ENCODE results near the gene ST6GALNAC4. TPM values are rescaled to one million over a fixed set of nuclear protein-coding genes. Genes with fewer than 3 reads are reported as not detected.

The ST6GALNAC4 gene
- 10 to 100 TPM; 18.8 to 24.7 TPM for total RNA-seq
- polyA plus RNA-seq (ENCODE audit: insufficient read depth, low read depth, low replicate concordance): 10.3 TPM
- long read RNA-seq, donor 1, partial matches to known transcripts: 0 of 6 reads
- long read RNA-seq, donor 1, other reads (novel, unspliced or antisense): 0 of 6 reads
- long read RNA-seq, donor 2, partial matches to known transcripts: 0 of 6 reads
- long read RNA-seq, donor 2, other reads (novel, unspliced or antisense): 0 of 6 reads

- no peaks in the 10 kb centered on the region for H3K27me3 ChIP-seq
- peaks cover 17% of the 10 kb centered on the region for H3K4me1 ChIP-seq
- peak within 1 kb of the TSS; percentile 47 to 56 for H3K4me3 ChIP-seq
- peak within 1 kb of the TSS; percentile 23 to 69 for H3K27ac ChIP-seq
- intact Hi-C loops (cut with DNase I; ENCODE audit: low total_unique reads): loop anchor here (5.0 kb wide), 1 partner anchor 180 kb away; the partner anchor contains the start of gene TOR2A
- no peaks in the 10 kb centered on the region for H3K9me3 ChIP-seq
- DNase-seq: peak; percentile 96
- H3K36me3 ChIP-seq (ENCODE audit: low read depth, missing control alignments): no peaks in the 10 kb centered on the region
- 1 to 2% methylated on average over 9 to 24 of the region's 71 CpGs for WGBS, 2 donors
- TF ChIP-seq POLR2A (IDR thresholded peaks at IDR 0.05): no peak
- TF ChIP-seq CTCF (IDR thresholded peaks at IDR 0.05): no peak
These were observed at the start of gene ST6GALNAC4 for GRCh38 chr9:127916720-127917581. Gene ST6GALNAC4 (minus strand): TSS chr9:127917041. CDS start chr9:127916419, 622 bp downstream.

DNA sequence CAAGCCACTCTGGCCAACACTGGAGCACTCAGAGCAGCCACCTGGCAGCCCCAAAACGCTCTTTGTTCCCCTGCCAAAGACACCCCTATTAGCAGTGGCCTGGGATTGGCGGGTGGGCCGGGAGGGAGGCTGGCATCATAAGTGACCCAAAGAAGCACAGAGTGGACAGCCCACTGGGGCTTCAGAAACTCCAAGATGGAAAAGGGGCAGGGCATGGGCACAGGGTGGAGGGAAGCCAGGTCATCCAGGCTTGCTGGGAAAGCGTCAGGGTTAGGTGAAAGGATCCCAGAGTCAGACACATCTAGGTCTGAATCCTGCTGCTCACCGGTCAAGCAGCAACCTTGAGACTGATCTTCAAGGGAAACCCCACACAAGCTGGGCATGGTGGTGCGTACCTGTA is 49.1 kb upstream of the ST6GALNAC4 start:
- H3K27ac ChIP-seq: peak overlapping the region; percentile 71 to 86
- no peaks in the 10 kb centered on the region for H3K9me3 ChIP-seq
- H3K4me1 ChIP-seq: peaks cover 90% of the 10 kb centered on the region
- intact Hi-C loops (cut with DNase I; ENCODE audit: low total_unique reads): no loop called here
- DNase-seq: no peak
- H3K27me3 ChIP-seq: no peaks in the 10 kb centered on the region
- H3K4me3 ChIP-seq: no peak overlapping the region
- TF ChIP-seq CTCF (IDR thresholded peaks at IDR 0.05) (no peak), POLR2A (IDR thresholded peaks at IDR 0.05) (no peak)
- H3K36me3 ChIP-seq (ENCODE audit: low read depth, missing control alignments): no peaks in the 10 kb centered on the region
- WGBS, 2 donors: 24 to 62% methylated on average over 6 of the region's 6 CpGs

DNA sequence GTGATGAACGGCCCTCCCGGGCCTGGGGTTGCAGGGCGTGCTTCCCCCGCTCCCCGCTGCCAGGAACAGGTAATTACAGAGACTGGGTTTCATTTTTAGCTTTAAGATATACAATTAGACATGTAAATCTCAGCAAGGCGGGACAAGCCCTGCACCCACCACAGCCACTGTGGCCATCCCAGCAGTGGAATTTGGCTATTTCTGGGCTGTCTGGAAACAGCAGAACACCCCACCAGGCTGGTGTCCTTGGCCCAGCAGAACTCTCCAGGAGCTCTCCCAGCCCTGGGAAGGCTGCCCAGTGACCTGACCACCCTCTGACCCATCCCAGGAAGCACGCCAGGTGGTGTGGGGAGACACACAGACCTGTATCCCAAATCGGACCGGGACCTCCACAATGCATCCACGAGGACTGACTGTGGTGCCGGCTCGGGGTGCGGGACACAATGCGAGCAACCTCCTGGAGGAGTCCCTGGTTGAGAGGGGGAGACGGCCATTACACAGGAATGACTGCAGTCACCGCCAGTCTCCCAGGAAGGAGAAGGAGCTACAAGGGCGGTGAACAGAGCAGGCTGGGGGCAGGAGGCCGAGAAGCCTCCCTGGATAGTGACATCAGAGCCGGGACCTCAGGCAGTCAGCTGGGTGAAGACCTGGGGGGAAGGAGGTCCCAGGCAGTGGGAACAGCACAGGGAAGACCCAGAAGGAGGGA is 46.7 kb upstream of the ST6GALNAC4 start:
- DNase-seq: peak; percentile 68
- Histone ChIP-seq H3K36me3 (ENCODE audit: low read depth, missing control alignments) (no peaks in the 10 kb centered on the region), H3K27me3 (no peaks in the 10 kb centered on the region), H3K27ac (peak overlapping the region; percentile 62 to 86), H3K4me3 (no peak overlapping the region), H3K4me1 (peaks cover 78% of the 10 kb centered on the region), H3K9me3 (no peaks in the 10 kb centered on the region)
- TF ChIP-seq CTCF (IDR thresholded peaks at IDR 0.05) (no peak), POLR2A (IDR thresholded peaks at IDR 0.05) (no peak)
- intact Hi-C loops (cut with DNase I; ENCODE audit: low total_unique reads): no loop called here
- 32 to 40% methylated on average over 17 to 18 of the region's 19 CpGs for WGBS, 2 donors

- H3K36me3 ChIP-seq (ENCODE audit: low read depth, missing control alignments): no peaks in the 10 kb centered on the region
- no peak overlapping the region for H3K4me3 ChIP-seq
- DNase-seq: no peak
- H3K27ac ChIP-seq: peak overlapping the region; percentile 62 to 86
- no peaks in the 10 kb centered on the region for H3K9me3 ChIP-seq
- no peaks in the 10 kb centered on the region for H3K27me3 ChIP-seq
- H3K4me1 ChIP-seq: peaks cover 74% of the 10 kb centered on the region
- TF ChIP-seq POLR2A (IDR thresholded peaks at IDR 0.05): no peak
- TF ChIP-seq CTCF (IDR thresholded peaks at IDR 0.05): no peak
- intact Hi-C loops (cut with DNase I; ENCODE audit: low total_unique reads): no loop called here
- 37 to 59% methylated on average over 3 of the region's 3 CpGs for WGBS, 2 donors
These were observed 46.2 kb upstream of the ST6GALNAC4 start for GRCh38 chr9:127963041-127963358.
